ENCODE measurements around the gene SIGLEC11. TPM values are rescaled to one million over a fixed set of nuclear protein-coding genes. Genes with fewer than 3 reads are reported as not detected.

The SIGLEC11 gene
- total RNA-seq, 1 donor from 2014 or later, result 0.27 TPM

DNA sequence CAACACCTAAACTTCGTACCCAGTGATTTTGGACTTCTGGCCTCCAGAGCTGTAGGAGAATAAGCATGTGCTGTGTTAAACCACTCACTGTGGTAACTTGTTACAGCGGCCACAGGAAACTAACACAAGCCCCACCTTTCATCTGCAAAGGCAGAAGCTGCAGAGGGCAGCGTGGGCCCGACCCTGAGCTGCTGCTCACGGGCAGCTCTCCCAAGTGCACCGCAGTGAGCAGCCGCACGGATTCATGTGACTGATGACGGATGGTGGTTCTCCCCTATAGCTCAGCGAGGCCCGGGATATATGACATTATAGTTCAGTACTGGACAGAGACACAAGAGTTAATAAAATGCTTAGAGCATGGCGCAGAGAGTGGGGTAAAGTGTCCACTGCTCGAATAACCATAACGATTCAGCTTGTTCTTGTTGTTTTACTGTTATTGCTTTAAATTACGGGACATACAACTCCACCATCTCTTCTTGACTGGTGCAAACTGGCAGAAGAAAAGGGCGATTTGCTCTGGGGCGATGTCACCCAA, 42.3 kb upstream of the SIGLEC11 start:
- TF ChIP-seq, protein P1, sequence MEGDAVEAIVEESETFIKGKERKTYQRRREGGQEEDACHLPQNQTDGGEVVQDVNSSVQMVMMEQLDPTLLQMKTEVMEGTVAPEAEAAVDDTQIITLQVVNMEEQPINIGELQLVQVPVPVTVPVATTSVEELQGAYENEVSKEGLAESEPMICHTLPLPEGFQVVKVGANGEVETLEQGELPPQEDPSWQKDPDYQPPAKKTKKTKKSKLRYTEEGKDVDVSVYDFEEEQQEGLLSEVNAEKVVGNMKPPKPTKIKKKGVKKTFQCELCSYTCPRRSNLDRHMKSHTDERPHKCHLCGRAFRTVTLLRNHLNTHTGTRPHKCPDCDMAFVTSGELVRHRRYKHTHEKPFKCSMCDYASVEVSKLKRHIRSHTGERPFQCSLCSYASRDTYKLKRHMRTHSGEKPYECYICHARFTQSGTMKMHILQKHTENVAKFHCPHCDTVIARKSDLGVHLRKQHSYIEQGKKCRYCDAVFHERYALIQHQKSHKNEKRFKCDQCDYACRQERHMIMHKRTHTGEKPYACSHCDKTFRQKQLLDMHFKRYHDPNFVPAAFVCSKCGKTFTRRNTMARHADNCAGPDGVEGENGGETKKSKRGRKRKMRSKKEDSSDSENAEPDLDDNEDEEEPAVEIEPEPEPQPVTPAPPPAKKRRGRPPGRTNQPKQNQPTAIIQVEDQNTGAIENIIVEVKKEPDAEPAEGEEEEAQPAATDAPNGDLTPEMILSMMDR (conservative IDR thresholded peaks at IDR 0.05), result no peak
- no peak for DNase-seq (ENCODE audit: extremely low spot score, unreplicated experiment)
- Mint-ChIP-seq H3K9me3 (no peaks in the 10 kb centered on the region), H3K27me3 (no peaks in the 10 kb centered on the region), H3K4me1 (ENCODE audit: unreplicated experiment) (no peaks in the 10 kb centered on the region), H3K36me3 (peaks cover 8% of the 10 kb centered on the region), H3K4me3 (no peak overlapping the region), H3K27ac (no peak overlapping the region)

DNA sequence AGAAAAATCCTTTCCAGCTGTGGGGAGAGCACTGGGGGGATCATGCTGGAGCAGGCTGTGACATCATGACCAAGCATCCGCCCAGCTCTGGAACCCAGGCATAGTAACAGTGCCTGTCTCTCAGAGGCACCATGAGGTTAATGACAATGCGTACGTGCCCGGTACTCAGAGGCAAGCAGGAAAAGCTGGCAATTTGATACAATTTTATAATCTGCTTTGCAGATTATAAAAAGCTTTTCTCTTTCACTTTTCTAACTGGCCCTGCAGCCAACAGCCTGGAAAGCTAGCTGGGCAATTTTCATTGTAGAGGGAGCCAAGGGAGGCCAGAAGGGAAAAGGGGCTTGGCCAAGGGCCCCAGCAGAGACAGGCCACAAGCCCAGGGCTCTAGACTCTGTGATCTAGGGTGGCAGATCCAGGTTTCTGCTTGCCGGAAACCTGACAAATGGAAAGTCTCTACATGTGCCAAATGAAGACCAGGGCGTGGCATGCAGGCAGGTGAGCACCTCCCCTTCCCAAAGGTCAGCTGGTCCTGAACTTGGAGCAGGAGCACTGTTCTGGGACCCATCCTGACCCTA, 41.5 kb upstream of the SIGLEC11 start:
- Mint-ChIP-seq H3K4me3 (no peak overlapping the region), H3K4me1 (ENCODE audit: unreplicated experiment) (no peaks in the 10 kb centered on the region), H3K36me3 (peaks cover 12% of the 10 kb centered on the region), H3K9me3 (no peaks in the 10 kb centered on the region), H3K27ac (no peak overlapping the region), H3K27me3 (no peaks in the 10 kb centered on the region)
- DNase-seq (ENCODE audit: extremely low spot score, unreplicated experiment), result no peak
- TF ChIP-seq, protein P1 (conservative IDR thresholded peaks at IDR 0.05), result no peak

DNA sequence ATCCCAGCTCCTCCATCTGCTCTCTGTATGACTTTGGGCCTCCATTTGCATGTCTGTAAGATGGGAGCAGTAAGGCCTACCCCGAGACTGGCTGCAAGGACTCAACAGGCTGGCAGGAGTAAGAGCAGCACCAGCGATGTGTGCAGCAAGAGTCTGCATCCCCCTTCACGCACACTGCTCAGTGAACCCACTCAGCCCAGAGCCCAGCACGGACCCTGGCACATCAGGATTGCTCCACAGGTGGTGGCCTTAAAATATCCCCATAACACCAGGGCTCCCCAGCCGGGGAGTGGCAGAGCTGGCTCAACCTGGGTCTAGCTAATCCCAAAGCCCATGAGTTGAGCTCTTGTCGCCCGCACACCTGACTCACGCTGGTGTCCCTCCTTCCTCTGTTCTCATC, 40.8 kb upstream of the SIGLEC11 start:
- no peak overlapping the region for H3K27ac Mint-ChIP-seq
- H3K4me1 Mint-ChIP-seq (ENCODE audit: unreplicated experiment), result no peaks in the 10 kb centered on the region
- peaks cover 9% of the 10 kb centered on the region for H3K36me3 Mint-ChIP-seq
- H3K27me3 Mint-ChIP-seq, result no peaks in the 10 kb centered on the region
- H3K9me3 Mint-ChIP-seq, result no peaks in the 10 kb centered on the region
- DNase-seq (ENCODE audit: extremely low spot score, unreplicated experiment), result no peak
- TF ChIP-seq, protein P1 (conservative IDR thresholded peaks at IDR 0.05), result no peak
- H3K4me3 Mint-ChIP-seq, result no peak overlapping the region

DNA sequence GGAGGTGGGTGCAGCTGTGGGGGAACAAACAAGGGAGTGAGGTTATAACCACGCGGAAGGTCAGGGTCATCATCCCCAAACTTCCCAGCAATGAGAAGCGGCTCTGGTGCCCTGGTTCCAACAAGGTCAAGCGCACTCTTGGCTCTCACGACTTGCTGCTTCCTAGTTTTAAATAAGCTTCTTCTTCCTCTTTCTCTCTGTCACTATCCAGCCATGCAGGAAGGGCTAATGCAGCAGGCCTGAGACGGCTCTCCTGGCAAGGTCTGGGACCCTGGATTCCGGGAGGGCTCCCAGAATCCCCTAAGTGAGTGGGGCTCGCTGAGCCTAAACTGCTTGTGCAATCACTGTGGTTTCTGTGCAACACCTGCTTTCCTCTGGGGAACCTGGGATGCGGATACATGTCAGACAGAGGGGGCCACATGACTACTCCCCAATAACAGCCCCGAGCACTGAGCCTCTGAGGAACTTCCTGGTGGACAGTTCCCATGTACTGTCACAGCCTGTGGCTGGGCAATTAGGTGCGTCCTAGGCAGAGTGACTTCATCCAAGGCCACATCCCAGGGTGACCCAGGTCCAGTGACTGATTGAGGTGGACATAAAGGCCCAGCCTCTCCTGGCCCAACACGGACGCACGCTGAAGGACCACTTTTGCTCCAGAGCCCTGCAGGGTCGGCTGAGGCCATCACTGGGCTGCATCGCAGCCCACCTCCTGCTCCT, 40.0 kb upstream of the SIGLEC11 start:
- Mint-ChIP-seq H3K9me3 (no peaks in the 10 kb centered on the region), H3K27me3 (no peaks in the 10 kb centered on the region), H3K4me1 (ENCODE audit: unreplicated experiment) (no peaks in the 10 kb centered on the region), H3K36me3 (peaks cover 8% of the 10 kb centered on the region), H3K4me3 (no peak overlapping the region), H3K27ac (no peak overlapping the region)
- TF ChIP-seq, protein P1 (conservative IDR thresholded peaks at IDR 0.05), result no peak
- DNase-seq (ENCODE audit: extremely low spot score, unreplicated experiment), result no peak

DNA sequence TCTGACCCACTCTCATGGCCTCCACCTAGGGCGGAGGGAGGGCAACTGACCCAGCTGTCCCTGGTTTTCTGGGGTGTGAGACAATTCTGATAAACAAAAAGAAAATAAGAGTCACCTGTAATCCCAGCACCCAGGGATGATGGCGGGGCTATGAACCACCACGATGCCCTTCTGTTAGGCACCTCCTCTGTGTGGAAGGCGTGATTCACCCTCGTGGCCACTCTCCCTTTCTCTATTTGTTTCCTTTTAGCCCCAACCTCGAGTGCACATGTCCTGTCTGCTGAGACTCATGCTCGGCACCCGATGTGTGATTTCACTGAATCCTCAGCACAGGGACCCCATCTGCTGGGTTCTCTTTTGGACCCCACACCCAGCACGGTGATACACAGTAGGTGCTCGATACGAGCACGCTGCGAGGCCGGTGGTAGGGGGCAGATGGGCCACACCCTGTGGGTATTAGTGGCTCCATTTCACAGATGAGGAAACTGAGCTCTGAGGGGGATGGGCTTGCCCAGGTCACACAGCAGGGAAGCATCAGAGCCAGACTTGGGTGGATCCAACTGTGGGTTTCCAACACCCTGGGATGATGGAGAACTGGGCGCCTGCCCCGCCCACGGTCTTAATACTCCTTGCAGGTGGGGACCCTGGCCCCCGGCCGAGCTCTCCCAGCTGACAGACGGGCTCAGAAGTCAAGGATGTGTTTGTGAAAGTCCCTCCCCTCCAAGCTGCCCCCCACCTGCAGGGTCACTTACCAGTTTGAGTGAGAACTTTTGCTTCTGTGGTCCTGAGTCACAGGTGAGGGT, 39.3 kb upstream of the SIGLEC11 start:
- no peaks in the 10 kb centered on the region for H3K9me3 Mint-ChIP-seq
- DNase-seq (ENCODE audit: extremely low spot score, unreplicated experiment), result no peak
- TF ChIP-seq, protein P1 (conservative IDR thresholded peaks at IDR 0.05), result no peak
- H3K27me3 Mint-ChIP-seq, result no peaks in the 10 kb centered on the region
- H3K27ac Mint-ChIP-seq, result no peak overlapping the region
- H3K4me1 Mint-ChIP-seq (ENCODE audit: unreplicated experiment), result no peaks in the 10 kb centered on the region
- H3K36me3 Mint-ChIP-seq, result peaks cover 8% of the 10 kb centered on the region
- no peak overlapping the region for H3K4me3 Mint-ChIP-seq

Measured in type B pancreatic cell (in vitro differentiated cells).